ENCODE data around the gene RASSF5.

GRCh38 chr1:206560007-206560716, 52.8 kb downstream of the RASSF5 start:
- no peak for TF ChIP-seq HINFP (tag; conservative IDR thresholded peaks at IDR 0.05; ENCODE audit: low read depth)
- TF ChIP-seq PML (IDR thresholded peaks at IDR 0.05; ENCODE audit: low read length): no peak
- TF ChIP-seq KDM1A (IDR thresholded peaks at IDR 0.05): no peak
- TF ChIP-seq MYC (IDR thresholded peaks at IDR 0.05; ENCODE audit: low read depth, low read length): no peak; the same call in 1 of the 2 replicates
- TF ChIP-seq MYC (CRISPR knock-in tag; IDR thresholded peaks at IDR 0.05; ENCODE audit: borderline replicate concordance, low read depth): no peak
- TF ChIP-seq POLR2A (conservative IDR thresholded peaks at IDR 0.05): no peak
- no peak for TF ChIP-seq BHLHE40 (IDR thresholded peaks at IDR 0.05; ENCODE audit: low read length)
- no peak for TF ChIP-seq SP1 (CRISPR knock-in tag; IDR thresholded peaks at IDR 0.05)
- TF ChIP-seq USF2 (CRISPR knock-in tag; IDR thresholded peaks at IDR 0.05): no peak

Data from K562 (cell line).